ENCODE data around the gene ABCA1. TPM values are rescaled to one million over a fixed set of nuclear protein-coding genes. Genes with fewer than 3 reads are reported as not detected.

ABCA1 gene
- total RNA-seq, 1 experiment from 2014 or later: 2.3 TPM

DNA sequence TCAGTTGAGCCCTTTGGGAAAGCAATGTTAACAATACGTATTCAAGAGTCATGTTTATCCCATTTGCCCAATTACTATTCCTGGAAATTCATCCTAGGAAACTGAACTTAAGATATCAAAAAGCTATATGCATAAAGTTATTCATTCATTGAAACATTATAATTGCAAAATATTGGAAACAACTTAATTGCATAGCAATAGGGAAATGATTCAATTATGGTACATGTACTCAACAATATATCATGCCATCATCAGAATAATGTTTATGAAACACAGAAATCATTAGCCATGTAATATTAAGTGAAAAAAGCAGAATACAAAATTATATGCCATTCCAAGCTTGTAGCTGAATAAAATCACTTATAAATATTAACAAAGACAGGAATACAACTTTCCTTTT lies 35.3 kb downstream of the ABCA1 start:
- intact Hi-C loops (cut with micrococcal nuclease): no loop called here
- no peak overlapping the region for H3K9ac ChIP-seq (ENCODE audit: low read length)
- H3F3A ChIP-seq (ENCODE audit: low read length, unreplicated experiment): no peaks in the 10 kb centered on the region
- TF ChIP-seq EZH2phosphoT487 (IDR thresholded peaks at IDR 0.05; ENCODE audit: borderline replicate concordance, low read length) (no peak), EZH2 (IDR thresholded peaks at IDR 0.05; ENCODE audit: low read length, unreplicated experiment) (no peak), CTCF (conservative IDR thresholded peaks at IDR 0.05; ENCODE audit: low read depth, low read length) (no peak)
- H3K4me1 ChIP-seq (ENCODE audit: insufficient read depth, low read length): 0 out of 2 replicates have a peak, but pooled peaks cover 4% of the 10 kb centered on the region
- H3K9me2 ChIP-seq (replicated peaks; ENCODE audit: low read length): no peaks in the 10 kb centered on the region
- H2AFZ ChIP-seq (ENCODE audit: low read length): no peak overlapping the region
- H3K27me3 ChIP-seq (ENCODE audit: low read length): no peaks in the 10 kb centered on the region
- no peak overlapping the region for H3K4me3 ChIP-seq (ENCODE audit: low read length)
- no peaks in the 10 kb centered on the region for H3K79me2 ChIP-seq (ENCODE audit: low read length)
- ChIA-PET POLR2A (ENCODE audit: unreplicated experiment) (interaction anchor here (0.6 kb wide), 1 partner anchor 1275 kb away, joined by 4 read pairs; no protein-coding TSS in a partner anchor), CTCF (no interaction called here)
- no peak overlapping the region for H3K4me2 ChIP-seq (ENCODE audit: low read length)
- no peaks in the 10 kb centered on the region for H3K36me3 ChIP-seq (ENCODE audit: low read depth, low read length)
- DNase-seq (no peak), ATAC-seq (no peak)
- no peak overlapping the region for H3K27ac ChIP-seq (ENCODE audit: low read length)
- BruUV-seq (replicated peaks): no TSS peak
- no peaks in the 10 kb centered on the region for H4K20me1 ChIP-seq (ENCODE audit: low read length)
- H3K9me3 ChIP-seq (ENCODE audit: low read length): no peaks in the 10 kb centered on the region

GRCh38 chr9:104890433-104890770 lies 37.6 kb downstream of the ABCA1 start:
- ChIA-PET CTCF (no interaction called here), POLR2A (ENCODE audit: unreplicated experiment) (no interaction called here)
- Histone ChIP-seq H3F3A (ENCODE audit: low read length, unreplicated experiment) (no peaks in the 10 kb centered on the region), H3K27ac (ENCODE audit: low read length) (no peak overlapping the region), H4K20me1 (ENCODE audit: low read length) (no peaks in the 10 kb centered on the region), H3K36me3 (ENCODE audit: low read depth, low read length) (no peaks in the 10 kb centered on the region), H3K79me2 (ENCODE audit: low read length) (no peaks in the 10 kb centered on the region), H3K9me2 (replicated peaks; ENCODE audit: low read length) (no peaks in the 10 kb centered on the region), H3K4me2 (ENCODE audit: low read length) (no peak overlapping the region), H3K4me3 (ENCODE audit: low read length) (no peak overlapping the region), H3K4me1 (ENCODE audit: insufficient read depth, low read length) (0 out of 2 replicates have a peak, but pooled peaks cover 4% of the 10 kb centered on the region), H3K27me3 (ENCODE audit: low read length) (no peaks in the 10 kb centered on the region), H2AFZ (ENCODE audit: low read length) (no peak overlapping the region), H3K9me3 (ENCODE audit: low read length) (no peaks in the 10 kb centered on the region), H3K9ac (ENCODE audit: low read length) (no peak overlapping the region)
- TF ChIP-seq EZH2 (IDR thresholded peaks at IDR 0.05; ENCODE audit: low read length, unreplicated experiment): no peak
- no peak for TF ChIP-seq CTCF (conservative IDR thresholded peaks at IDR 0.05; ENCODE audit: low read depth, low read length)
- TF ChIP-seq EZH2phosphoT487 (IDR thresholded peaks at IDR 0.05; ENCODE audit: borderline replicate concordance, low read length): no peak
- ATAC-seq: no peak
- intact Hi-C loops (cut with micrococcal nuclease): no loop called here
- BruUV-seq (replicated peaks): no TSS peak
- DNase-seq: no peak

GRCh38 chr9:104885818-104886709 lies 41.9 kb downstream of the ABCA1 start:
- Histone ChIP-seq H3K79me2 (ENCODE audit: low read length) (no peaks in the 10 kb centered on the region), H2AFZ (ENCODE audit: low read length) (no peak overlapping the region), H3K4me1 (ENCODE audit: insufficient read depth, low read length) (no peaks in the 10 kb centered on the region), H3K27ac (ENCODE audit: low read length) (no peak overlapping the region), H3K9ac (ENCODE audit: low read length) (no peak overlapping the region), H3K9me2 (replicated peaks; ENCODE audit: low read length) (no peaks in the 10 kb centered on the region), H3K36me3 (ENCODE audit: low read depth, low read length) (no peaks in the 10 kb centered on the region), H3K9me3 (ENCODE audit: low read length) (no peaks in the 10 kb centered on the region), H3F3A (ENCODE audit: low read length, unreplicated experiment) (no peaks in the 10 kb centered on the region), H3K4me2 (ENCODE audit: low read length) (no peak overlapping the region), H4K20me1 (ENCODE audit: low read length) (no peaks in the 10 kb centered on the region), H3K4me3 (ENCODE audit: low read length) (no peak overlapping the region), H3K27me3 (ENCODE audit: low read length) (no peaks in the 10 kb centered on the region)
- DNase-seq (no peak), ATAC-seq (no peak)
- ChIA-PET POLR2A (ENCODE audit: unreplicated experiment) (no interaction called here), CTCF (no interaction called here)
- TF ChIP-seq EZH2phosphoT487 (IDR thresholded peaks at IDR 0.05; ENCODE audit: borderline replicate concordance, low read length) (no peak), EZH2 (IDR thresholded peaks at IDR 0.05; ENCODE audit: low read length, unreplicated experiment) (no peak)
- intact Hi-C loops (cut with micrococcal nuclease): no loop called here
- no TSS peak for BruUV-seq (replicated peaks)

Measured in PC-3 (cell line).